ENCODE data around the gene INHA.

Gene INHA

GRCh38 chr2:219613461-219614070 lies 41.5 kb downstream of the INHA start:
- no peak for DNase-seq

- no peak for DNase-seq
These were observed 42.2 kb downstream of the INHA start for GRCh38 chr2:219614076-219614860.

GRCh38 chr2:219615036-219615435 lies 42.9 kb downstream of the INHA start:
- no peak for DNase-seq

GRCh38 chr2:219615894-219616293 lies 43.8 kb downstream of the INHA start:
- no peak for DNase-seq

GRCh38 chr2:219616550-219616949 lies 44.4 kb downstream of the INHA start:
- DNase-seq: no peak

- no peak for DNase-seq
These were observed 46.6 kb downstream of the INHA start for GRCh38 chr2:219618733-219619122.

GRCh38 chr2:219619235-219619634 lies 47.1 kb downstream of the INHA start:
- DNase-seq: no peak

GRCh38 chr2:219620546-219620945 lies 48.4 kb downstream of the INHA start:
- no peak for DNase-seq

- DNase-seq: no peak
These were observed 49.8 kb downstream of the INHA start for GRCh38 chr2:219621935-219622334.

GRCh38 chr2:219622472-219622871 lies 50.4 kb downstream of the INHA start:
- DNase-seq: no peak

GRCh38 chr2:219624565-219624964 lies 52.5 kb downstream of the INHA start:
- DNase-seq: no peak

GRCh38 chr2:219625179-219625578 lies 53.1 kb downstream of the INHA start:
- DNase-seq: no peak

All from CD4-positive, alpha-beta T cell treated with Interleukin-4 for 1 hour (primary cell).